ENCODE data around the gene APPBP2. TPM values are rescaled to one million over a fixed set of nuclear protein-coding genes. Genes with fewer than 3 reads are reported as not detected.
"Not testable (repeated sequence)": the region's sequence is repeated elsewhere in the genome, so short reads cannot be mapped to it uniquely, and the experiment has no call there.

Gene APPBP2
- total RNA-seq, 3 donors from 2014 or later, result 31.0 to 50.1 (median 35.0) TPM

DNA sequence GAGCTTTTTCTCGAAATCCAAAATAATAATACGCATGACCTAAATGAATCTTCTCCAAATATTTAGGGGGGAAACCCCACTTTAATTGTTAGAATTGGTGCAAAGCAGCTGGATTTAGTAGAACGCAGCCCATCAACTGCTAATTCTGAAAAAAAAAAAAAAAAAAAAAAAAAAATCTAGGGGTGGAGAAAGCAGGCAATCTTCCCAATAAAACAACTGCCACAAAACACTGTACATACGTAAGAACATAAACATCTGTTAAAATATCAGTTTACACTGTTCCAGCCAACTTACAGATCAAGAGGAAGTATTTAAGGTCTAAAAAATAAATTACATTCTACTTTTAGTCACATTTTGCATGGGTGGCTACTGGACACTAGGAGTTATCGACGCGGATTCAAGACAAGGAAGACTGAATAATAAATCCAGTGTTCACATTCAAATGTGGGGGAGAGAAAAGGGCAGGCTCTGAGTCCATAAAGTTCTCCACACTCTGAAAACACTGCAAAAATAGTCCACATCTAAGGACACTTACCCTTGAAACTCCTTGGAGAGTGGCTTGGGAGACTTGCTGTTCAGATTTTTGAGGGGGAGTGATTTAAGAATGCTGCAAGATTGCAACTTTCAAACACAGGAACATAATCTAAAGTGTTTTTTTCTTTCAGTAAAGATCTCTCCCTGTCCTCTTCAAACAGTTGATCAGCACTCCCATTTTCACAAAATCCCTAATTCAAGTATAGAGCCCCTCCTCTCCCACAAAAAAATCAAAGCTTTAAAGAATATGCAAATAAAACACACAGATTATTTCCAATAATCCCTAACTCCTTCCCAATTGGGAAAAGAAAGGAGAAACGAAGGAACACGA lies 1.3 kb downstream of the APPBP2 start:
- intact Hi-C loops (cut with DNase I, micrococcal nuclease), result no loop called here
- H3K4me1 ChIP-seq (ENCODE audit: low read depth), result peaks cover 25% of the 10 kb centered on the region
- no peak for ATAC-seq

DNA sequence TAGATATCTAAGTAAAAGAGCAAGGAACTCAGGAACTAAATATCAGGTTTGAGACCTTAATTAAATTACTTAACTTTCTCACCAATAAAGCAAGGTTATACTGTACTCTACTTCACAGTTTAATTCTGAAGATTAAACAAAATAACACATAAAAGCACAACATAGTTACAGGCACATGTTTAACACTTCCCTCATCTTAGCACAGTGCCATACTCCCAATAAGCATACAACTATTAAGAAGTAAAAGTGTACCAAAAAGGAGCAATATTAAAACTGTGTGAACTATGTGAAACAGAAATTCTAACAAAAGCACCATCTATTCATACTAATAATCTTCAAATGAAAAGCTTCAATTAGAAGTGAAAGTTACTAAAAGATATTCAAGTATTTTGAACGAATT lies 2.2 kb downstream of the APPBP2 start:
- intact Hi-C loops (cut with DNase I, micrococcal nuclease), result no loop called here

More for the DNA sequence above, 1.3 kb downstream of the APPBP2 start:
- TF ChIP-seq, protein P1, sequence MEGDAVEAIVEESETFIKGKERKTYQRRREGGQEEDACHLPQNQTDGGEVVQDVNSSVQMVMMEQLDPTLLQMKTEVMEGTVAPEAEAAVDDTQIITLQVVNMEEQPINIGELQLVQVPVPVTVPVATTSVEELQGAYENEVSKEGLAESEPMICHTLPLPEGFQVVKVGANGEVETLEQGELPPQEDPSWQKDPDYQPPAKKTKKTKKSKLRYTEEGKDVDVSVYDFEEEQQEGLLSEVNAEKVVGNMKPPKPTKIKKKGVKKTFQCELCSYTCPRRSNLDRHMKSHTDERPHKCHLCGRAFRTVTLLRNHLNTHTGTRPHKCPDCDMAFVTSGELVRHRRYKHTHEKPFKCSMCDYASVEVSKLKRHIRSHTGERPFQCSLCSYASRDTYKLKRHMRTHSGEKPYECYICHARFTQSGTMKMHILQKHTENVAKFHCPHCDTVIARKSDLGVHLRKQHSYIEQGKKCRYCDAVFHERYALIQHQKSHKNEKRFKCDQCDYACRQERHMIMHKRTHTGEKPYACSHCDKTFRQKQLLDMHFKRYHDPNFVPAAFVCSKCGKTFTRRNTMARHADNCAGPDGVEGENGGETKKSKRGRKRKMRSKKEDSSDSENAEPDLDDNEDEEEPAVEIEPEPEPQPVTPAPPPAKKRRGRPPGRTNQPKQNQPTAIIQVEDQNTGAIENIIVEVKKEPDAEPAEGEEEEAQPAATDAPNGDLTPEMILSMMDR (IDR thresholded peaks at IDR 0.05), result no peak
- DNase-seq, result no peak
- Histone ChIP-seq H3K9me3 (no peaks in the 10 kb centered on the region), H3K36me3 (ENCODE audit: low read depth) (no peaks in the 10 kb centered on the region), H3K4me3 (peak overlapping the region; percentile 90)

DNA sequence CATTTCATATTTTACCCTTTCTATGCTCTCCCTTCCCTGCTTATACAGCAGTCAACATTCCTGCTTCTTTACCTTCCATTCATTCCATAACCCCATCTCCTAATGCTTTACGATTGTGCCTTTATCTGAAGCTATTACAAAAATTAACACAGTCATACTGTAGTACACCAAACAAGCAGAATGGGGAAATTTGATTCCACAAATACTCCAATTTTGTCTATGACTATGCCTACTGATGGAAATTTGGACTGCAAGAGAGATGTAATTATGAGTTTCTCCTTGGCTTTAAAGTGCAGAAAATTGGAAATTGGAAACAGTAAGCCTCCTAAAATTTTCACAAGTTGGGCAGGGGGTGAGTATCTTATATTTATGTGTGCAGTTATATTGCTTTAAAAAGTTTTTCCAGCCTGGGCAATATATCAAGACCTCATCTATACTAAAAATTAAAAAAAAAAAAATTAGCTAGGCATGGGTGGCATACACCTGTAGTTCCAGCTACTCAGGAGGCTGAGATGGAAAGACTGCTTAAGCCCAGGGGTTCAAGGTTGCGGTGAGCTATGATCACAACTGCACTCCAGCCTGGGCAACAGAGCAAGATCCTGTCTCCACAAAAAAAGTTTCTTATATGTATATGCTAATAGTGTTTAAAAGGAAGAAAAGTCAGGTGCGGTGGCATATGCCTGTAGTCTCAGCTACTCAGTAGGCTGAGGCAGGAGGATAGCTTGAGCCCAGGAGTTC lies 3.0 kb downstream of the APPBP2 start:
- no peak for ATAC-seq
- intact Hi-C loops (cut with DNase I, micrococcal nuclease), result no loop called here
- Histone ChIP-seq H3K9me3 (no peaks in the 10 kb centered on the region), H3K4me1 (ENCODE audit: low read depth) (peaks cover 25% of the 10 kb centered on the region), H3K36me3 (ENCODE audit: low read depth) (no peaks in the 10 kb centered on the region), H3K4me3 (no peak overlapping the region)
- no peak for DNase-seq
- TF ChIP-seq, protein P1 (IDR thresholded peaks at IDR 0.05), result no peak

More for the DNA sequence above, 2.2 kb downstream of the APPBP2 start:
- Histone ChIP-seq H3K36me3 (ENCODE audit: low read depth) (no peaks in the 10 kb centered on the region), H3K4me3 (no peak overlapping the region), H3K9me3 (no peaks in the 10 kb centered on the region), H3K4me1 (ENCODE audit: low read depth) (peaks cover 25% of the 10 kb centered on the region)
- ATAC-seq (no peak), DNase-seq (no peak)
- TF ChIP-seq, protein P1 (IDR thresholded peaks at IDR 0.05), result no peak

DNA sequence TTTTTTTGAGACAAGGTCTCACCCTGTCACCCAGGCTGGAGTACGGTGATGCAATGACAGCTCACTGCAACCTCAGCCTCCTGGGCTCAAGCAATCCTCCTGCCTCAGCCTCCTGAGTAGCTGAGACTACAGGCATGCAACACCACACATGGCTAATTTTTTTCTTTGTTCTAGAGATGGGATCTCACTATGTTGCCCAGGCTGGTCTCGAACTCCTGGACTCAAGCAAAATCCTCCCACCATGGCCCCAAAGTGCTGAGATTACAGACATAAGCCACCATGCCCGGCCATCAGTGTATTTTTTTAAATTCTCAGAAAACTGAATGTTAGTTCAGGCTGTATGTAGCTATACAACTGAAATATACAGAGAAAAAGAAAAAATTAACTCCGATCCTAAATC lies 6.2 kb downstream of the APPBP2 start:
- intact Hi-C loops (cut with DNase I, micrococcal nuclease), result no loop called here

DNA sequence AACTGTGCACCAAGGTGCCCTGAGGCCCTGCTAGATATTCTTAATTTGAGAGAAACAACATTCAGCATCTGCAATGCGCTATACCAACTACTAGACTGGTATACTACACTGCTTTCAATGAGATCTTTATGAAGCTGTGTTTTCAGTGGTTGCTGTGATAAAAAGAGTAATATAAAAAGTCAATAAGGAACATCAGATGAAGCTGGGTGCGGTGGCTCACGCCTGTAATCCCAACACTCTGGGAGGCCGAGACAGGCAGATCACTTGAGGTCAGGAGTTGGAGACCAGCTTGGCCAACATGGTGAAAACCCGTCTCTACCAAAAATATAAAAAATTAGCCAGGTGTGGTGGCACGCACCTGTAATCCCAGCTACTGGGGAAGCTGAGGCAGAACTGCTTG lies 10.4 kb downstream of the APPBP2 start:
- H3K4me3 ChIP-seq; H3K4me1 ChIP-seq (ENCODE audit: low read depth); intact Hi-C loops (cut with DNase I, micrococcal nuclease); H3K36me3 ChIP-seq (ENCODE audit: low read depth); H3K9me3 ChIP-seq: not testable (repeated sequence)
- peak; percentile 77 for ATAC-seq
- peak in 2 of 3 donors; percentile 31 to 40 for DNase-seq

More for the DNA sequence above, 6.2 kb downstream of the APPBP2 start:
- no peaks in the 10 kb centered on the region for H3K36me3 ChIP-seq (ENCODE audit: low read depth)
- no peak overlapping the region for H3K4me3 ChIP-seq
- DNase-seq (no peak), ATAC-seq (no peak)
- TF ChIP-seq, protein P1 (IDR thresholded peaks at IDR 0.05), result no peak
- H3K4me1 ChIP-seq (ENCODE audit: low read depth), result peaks cover 30% of the 10 kb centered on the region
- H3K9me3 ChIP-seq, result no peaks in the 10 kb centered on the region

DNA sequence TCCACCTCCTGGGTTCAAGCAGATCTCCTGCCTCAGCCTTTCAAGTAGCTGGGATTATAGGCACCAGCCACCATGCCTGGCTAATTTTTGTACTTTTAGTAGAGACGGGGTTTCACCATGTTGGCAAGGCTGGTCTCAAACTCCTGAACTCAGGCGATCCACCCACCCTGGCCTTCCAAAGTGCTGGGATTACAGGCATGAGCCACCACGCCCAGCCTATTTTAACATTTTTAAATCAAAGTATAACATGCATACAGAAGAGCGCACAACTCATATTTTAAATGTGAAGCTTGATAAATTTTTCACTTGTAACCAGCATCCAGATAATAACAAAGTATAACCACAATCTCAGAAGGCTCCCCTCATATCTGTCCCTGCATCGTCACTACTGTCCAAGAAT lies 10.8 kb downstream of the APPBP2 start:
- DNase-seq; ATAC-seq; H3K9me3 ChIP-seq; intact Hi-C loops (cut with DNase I, micrococcal nuclease); H3K4me1 ChIP-seq (ENCODE audit: low read depth); H3K36me3 ChIP-seq (ENCODE audit: low read depth); H3K4me3 ChIP-seq: not testable (repeated sequence)

Measured in mucosa of descending colon (tissue), 3 donors.